Hippocampal formation (tissue), 2 donors: ENCODE measurements around the gene PEX10.
"Not testable (repeated sequence)": the region's sequence is repeated elsewhere in the genome, so short reads cannot be mapped to it uniquely, and the experiment has no call there.

ENCODE experiments used
- DNase-seq, 2 donors: peaks; one replicate each; lab custom pipeline; 2025; lab: John Stamatoyannopoulos, UW

PEX10 gene

DNA sequence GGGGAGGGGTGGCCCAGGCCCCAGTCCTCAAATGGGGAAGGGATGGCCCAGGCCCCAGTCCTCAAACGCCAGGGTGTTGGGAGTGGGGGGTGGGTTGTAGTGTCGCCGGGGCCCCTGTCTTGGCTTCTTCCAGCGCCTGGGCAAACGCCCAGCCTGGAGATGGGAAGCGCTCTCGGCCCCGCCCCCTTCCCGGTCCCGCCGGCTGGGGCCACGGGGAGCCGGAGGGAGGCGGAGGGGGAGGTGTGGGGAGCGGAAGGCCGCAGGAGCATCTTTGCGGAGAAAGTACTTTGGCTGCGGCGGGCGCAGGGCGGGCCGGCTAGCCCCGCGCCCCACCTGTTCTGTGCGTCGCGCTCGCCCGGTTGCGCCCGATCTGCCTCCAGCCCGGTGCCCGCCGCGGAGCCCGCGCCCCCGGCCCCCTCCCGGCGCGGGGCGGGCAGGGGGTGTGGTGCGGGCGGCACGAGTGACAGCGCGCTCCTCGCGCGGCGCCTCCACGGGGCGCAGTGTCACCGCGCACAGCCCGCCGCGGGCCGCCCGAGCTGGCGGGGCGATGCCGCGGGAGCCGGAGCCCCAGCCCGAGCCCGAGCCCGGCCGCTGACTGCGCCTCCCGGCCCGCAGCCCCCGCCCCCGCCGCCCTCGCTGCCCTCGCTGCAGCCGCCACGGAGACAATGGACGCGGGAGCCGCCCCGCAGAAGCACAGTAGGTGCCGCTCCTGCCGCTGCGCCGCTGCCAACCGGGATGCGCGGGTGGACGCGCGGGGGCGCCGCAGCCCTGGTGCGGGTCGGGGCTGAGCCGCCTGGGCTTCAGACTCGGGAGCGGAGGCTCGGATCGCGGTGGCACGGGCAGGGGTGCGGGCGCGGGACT is 31.1 kb upstream of the PEX10 start:
- peak; percentile 26 to 67 for DNase-seq

- no peak for DNase-seq
These were observed 30.3 kb upstream of the PEX10 start for GRCh38 chr1:2442661-2443060.

DNA sequence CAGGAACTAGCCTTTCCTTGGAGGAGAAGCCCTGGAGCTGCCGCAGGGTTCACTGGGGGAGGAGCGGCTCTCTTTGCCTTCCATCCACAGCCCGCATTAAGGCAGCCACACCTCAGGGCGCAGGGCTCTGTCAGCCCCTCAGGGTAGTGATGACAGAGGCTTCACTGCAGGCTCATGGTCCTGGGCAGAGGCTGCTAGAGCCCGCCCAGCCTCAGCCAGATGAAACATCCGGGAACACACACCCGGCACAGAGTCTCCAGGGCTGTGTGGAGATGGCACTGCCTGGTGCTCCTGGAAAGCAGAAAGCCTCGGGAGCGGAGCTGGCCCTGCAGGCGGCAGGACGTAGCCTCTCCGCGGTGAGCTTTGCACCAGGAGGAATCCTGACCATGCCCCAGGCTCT is 29.4 kb upstream of the PEX10 start:
- DNase-seq: no peak

- not testable (repeated sequence) for DNase-seq
These were observed 28.0 kb upstream of the PEX10 start for GRCh38 chr1:2440346-2440745.

DNA sequence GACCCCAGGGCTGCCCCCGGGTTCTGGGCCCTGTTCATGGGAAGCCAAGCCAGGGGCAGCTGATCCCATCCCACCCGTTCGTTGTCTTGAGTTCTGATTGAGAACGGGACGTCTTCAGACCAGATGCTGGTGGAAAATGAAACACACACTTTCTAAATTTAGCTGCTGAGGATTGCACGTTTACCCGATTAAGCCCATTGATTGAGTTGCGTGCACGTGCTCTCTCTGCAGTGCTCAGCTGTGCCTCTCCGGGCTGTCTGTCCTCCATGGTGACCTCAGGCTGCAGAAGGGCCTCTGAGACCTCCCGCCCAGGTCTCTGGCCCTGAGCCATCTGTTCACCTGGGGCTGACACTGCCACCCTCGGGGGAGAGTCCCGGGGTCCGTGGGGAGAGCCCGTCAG is 27.0 kb upstream of the PEX10 start:
- DNase-seq: no peak

GRCh38 chr1:2438641-2439040 is 26.3 kb upstream of the PEX10 start:
- no peak for DNase-seq

GRCh38 chr1:2438038-2438437 is 25.7 kb upstream of the PEX10 start:
- no peak for DNase-seq

- no peak for DNase-seq
These were observed 25.3 kb upstream of the PEX10 start for GRCh38 chr1:2437617-2438016.

DNA sequence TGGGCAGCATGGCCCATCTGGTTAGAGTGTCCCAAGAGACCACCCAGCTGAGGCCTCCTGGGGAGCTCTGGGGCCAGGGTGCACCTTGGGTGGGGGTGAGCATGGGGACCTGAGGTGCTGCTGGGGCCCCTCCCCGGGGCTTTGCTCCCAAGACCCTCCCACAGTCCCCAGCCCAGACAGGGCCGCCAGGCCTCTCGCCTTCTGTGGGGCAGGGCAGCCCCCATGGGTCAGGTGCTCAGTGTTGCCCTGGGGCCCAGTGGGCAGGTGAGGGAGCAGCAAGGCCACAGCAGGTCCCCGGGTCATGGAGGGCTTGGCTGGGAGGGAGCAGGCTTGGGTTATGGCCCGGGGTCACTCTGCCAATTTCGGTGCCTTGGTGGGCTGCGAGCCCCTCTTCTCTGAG is 24.5 kb upstream of the PEX10 start:
- no peak for DNase-seq

DNA sequence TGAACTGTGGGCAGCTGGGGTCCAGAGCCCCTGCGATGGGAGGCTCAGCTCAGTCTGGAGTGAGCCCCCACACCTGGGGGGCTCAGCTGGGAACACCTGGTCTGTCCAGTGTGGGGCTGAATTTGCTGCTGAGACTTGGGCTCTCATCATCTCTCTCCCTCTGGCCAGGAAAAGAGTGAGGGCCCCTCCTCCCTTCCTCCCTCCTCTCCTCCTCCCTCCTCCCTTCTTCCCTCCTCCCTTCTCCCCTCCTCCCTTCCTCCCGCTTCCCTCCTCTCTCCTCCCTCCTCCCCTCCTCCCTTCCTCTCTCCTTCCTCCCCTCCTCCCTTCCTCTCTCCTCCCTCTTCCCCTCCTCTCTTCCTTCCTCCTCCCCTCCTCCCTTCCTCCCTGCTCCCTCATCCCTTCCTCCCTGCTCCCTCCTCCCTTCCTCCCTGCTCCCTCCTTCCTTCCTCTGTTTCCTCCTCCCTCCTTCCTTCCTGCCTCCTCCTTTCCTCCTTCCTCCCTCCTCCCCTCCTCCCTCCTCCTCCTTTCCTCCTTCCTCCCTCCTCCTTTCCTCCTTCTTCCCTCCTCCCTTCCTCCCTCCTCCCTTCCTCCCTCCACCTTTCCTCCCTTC is 23.5 kb upstream of the PEX10 start:
- no peak for DNase-seq

DNA sequence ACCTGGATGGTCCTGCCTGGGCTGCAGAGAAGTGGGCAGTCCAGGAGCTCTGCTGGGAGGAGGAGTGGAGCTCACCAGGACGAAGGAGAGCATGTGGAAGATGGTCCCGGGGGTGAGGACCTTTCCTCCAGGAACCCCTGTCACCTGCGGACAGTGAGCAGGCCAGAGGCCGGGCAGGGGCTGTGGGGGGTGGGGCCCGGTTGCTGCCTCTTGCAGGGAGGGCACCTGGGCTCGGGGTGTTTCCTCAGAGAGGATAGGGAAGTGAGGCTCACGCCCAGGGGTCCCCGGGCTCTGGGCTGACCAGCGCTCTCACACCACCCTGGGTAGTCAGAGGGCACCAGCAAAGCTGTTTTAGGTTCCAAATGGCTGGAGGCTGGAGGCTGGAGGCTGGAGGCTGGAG is 22.7 kb upstream of the PEX10 start:
- no peak for DNase-seq

GRCh38 chr1:2433936-2434655 is 21.7 kb upstream of the PEX10 start:
- no peak for DNase-seq

- DNase-seq: no peak
These were observed 20.8 kb upstream of the PEX10 start for GRCh38 chr1:2433196-2433595.

DNA sequence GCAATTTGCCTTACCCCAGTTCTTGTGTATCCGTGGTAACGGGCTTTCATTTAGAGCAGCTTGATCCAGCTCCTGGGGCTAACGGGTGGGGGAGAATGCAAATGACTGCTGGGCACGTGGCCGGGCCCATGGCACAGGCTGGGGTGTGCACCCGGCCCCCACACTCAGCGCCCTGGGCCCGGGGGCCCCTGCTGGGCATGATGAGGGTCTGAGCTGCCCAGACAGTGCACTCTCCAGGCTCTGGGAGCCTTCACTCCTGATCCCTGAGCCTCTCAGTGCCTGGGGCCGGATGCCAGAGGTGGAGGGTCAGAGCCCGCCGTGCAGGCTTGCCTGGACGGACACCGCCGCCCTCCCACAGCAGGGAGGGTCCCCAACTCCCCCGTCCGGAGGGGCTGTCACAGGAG is 20.1 kb upstream of the PEX10 start:
- DNase-seq: no peak

GRCh38 chr1:2431518-2431917 is 19.2 kb upstream of the PEX10 start:
- no peak for DNase-seq

- DNase-seq: no peak
These were observed 18.7 kb upstream of the PEX10 start for GRCh38 chr1:2431103-2431502.

- DNase-seq: no peak
These were observed 18.2 kb upstream of the PEX10 start for GRCh38 chr1:2430592-2430973.

DNA sequence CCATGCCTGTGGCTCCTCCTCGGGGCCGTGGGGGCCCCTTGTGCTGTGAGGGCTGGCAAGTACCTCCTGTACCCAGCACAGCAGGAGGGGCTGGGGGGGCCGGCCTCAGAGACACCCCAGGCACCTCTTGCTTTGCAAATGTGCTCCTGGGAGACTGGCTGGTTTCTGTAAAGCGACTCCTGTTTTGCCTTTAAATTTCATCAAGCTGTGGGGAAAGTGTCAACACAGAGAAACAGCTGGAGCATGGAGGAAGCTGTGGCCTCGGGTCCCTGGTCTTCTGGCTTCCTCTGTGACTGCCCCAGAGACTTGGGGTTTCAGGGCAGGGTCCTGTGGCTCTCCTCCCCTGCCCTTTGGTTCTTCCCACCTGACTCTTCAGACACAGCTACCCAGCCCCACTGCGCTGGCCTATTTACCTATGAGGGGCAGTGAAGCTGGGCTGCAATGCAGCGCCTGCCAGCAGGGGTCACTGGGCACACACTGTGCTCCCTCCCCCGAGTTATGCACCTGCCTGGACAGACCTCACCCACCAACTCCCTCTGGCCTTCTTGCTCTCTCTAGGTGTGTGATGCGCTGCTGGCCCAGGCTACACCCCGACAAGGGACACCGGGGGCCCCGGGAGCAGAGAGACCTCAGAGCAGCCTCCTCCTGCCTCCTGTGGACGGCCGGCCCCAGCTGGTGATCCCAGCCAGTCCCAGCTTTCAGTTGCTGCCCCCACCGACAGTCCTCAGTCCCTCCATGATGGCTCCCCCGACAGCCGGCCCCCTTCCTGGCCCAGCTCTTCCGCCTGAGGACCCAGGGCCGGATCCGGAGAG is 17.6 kb upstream of the PEX10 start:
- no peak for DNase-seq

DNA sequence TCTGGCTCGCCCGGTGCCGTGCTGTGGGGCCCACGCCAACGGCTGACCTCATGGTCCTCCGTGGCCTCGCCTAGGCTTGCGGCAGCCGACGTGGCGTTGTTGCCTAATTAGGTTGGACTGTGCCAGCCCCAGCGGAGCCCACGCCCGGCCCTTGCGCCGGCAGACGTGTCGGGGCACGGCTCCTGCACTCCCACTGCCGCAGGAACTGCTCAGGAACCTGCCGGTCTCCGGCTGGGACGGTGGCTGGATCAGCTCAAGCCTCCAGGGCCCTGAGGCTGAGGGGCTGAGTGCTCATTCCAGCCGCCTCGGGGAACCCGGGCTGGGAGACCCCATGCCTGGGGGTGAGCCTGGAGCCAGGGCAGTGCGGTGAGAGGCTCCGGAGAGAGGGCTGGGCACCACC is 16.1 kb upstream of the PEX10 start:
- DNase-seq: no peak

GRCh38 chr1:2427976-2428375 is 15.6 kb upstream of the PEX10 start:
- no peak for DNase-seq

- DNase-seq: no peak
These were observed 14.7 kb upstream of the PEX10 start for GRCh38 chr1:2427051-2427450.

DNA sequence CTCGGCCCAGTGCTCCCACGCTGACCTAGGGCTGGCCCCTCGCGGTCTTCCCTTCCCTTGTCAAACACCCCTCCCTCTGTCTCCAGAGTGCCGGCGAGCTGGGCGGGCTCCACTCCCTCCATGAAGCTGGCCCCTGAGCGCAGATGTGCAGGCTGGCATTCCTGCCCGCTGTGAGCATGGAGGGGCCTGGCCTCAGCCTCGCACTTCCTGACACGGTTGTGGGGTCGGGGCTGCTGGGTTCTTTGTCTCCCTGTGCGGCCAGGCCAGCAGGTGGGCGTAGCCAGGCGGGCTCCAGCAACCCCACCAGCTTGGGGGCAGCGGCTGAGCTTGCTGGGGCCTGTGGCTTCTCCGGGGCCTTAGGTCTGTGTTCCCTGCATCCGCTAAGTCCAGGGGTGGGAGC is 14.2 kb upstream of the PEX10 start:
- DNase-seq: no peak
